C4-2B (cell line): Measurements from ENCODE around the gene DISP3.

ENCODE experiments used
- CTCF ChIP-seq: fragments of 450-650 bp; conservative IDR thresholded peaks from 2 replicates; pipeline ENCODE4 v1.5.1; 2017; ENCODE audit warnings: mild to moderate bottlenecking
- ZFX ChIP-seq: fragments of 450-650 bp; IDR thresholded peaks from 2 replicates; pipeline ENCODE4 v1.6.1; 2017

DNA sequence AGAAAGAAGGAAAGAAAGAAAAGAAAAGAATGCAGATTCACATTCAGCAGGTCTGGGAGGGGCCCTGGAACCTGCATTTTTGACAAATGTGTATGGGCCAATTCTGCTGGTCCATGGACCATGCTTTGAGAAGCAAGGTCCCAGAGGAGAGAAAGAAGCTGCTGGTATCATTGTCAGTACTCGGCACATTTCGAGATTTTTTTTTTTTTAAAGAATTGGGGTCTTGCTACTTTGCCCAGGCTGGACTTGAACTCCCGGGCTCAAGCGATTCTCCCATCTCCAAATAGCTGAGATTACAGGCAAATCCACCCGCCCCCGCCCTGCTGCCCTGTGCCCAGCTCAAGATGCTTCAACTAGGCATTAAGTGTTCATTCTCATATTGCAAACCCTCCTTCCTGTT lies 13.6 kb upstream of the DISP3 start:
- no peak for TF ChIP-seq CTCF
- TF ChIP-seq ZFX = no peak
